CD14-positive monocyte (primary cell): ENCODE results near the gene BATF3. TPM values are rescaled to one million over a fixed set of nuclear protein-coding genes. Genes with fewer than 3 reads are reported as not detected.

Experiments used
- DNase-seq, 3 donors: peaks; one replicate each; pipeline ENCODE4 v3.0.0-alpha.2; 2011 to 2022
- H2AFZ ChIP-seq: 2 replicates; pipeline ENCODE4 v1.6.0; 2012; ENCODE audit warnings: mild to moderate bottlenecking, low read depth, low read length, inconsistent platforms; ENCODE audit not compliant: insufficient read depth, poor library complexity, severe bottlenecking
- H3K27ac ChIP-seq, 2 donors: 1 replicate in 1 of 2; 2 replicates in 1 of 2; pipeline ENCODE4 v1.5.1; 2012 to 2013; ENCODE audit warnings: low read length in 2 of 2, control low read depth in 1 of 2, inconsistent platforms in 1 of 2, low read depth in 1 of 2, mild to moderate bottlenecking in 1 of 2
- H3K27me3 ChIP-seq, 2 donors: one replicate each; pipeline versions ENCODE4 v1.6.0 to v1.6.1; 2011 to 2013; ENCODE audit warnings: low read length in 2 of 2; ENCODE audit not compliant: control insufficient read depth in 2 of 2, insufficient read depth in 2 of 2
- H3K36me3 ChIP-seq, 2 donors: replicated peaks in 1 of 2; 1 replicate in 1 of 2; 2 replicates in 1 of 2; pipeline versions ENCODE4 v1.5.1 to v1.6.1; 2012 to 2013; ENCODE audit warnings: low read length in 2 of 2, control low read depth in 1 of 2, inconsistent platforms in 1 of 2, mild to moderate bottlenecking in 1 of 2; ENCODE audit not compliant: insufficient read depth in 2 of 2, control insufficient read depth in 1 of 2
- H3K4me1 ChIP-seq, 2 donors: 1 replicate in 1 of 2; 2 replicates in 1 of 2; pipeline versions ENCODE4 v1.5.1 to v1.6.1; 2012 to 2013; ENCODE audit warnings: low read length in 2 of 2, control low read depth in 1 of 2, inconsistent platforms in 1 of 2, mild to moderate bottlenecking in 1 of 2, moderate library complexity in 1 of 2; ENCODE audit not compliant: insufficient read depth in 2 of 2, control insufficient read depth in 1 of 2
- H3K4me2 ChIP-seq: replicated peaks from 2 replicates; pipeline ENCODE3; 2012; ENCODE audit warnings: low read length, moderate library complexity, mild to moderate bottlenecking; ENCODE audit not compliant: poor library complexity, severe bottlenecking; ENCODE audit errors: extremely low read depth
- H3K4me3 ChIP-seq, 3 experiments: fragments of 200-600 bp in 1 of 3; sonication (generic) in 1 of 3; replicated peaks in 1 of 3; 1 replicate in 2 of 3; 2 replicates in 1 of 3; pipeline ENCODE4 v1.5.1; 2011 to 2013; ENCODE audit warnings: low read length in 3 of 3, mild to moderate bottlenecking in 3 of 3, control low read depth in 2 of 3, low read depth in 2 of 3, inconsistent platforms in 1 of 3, moderate library complexity in 1 of 3
- H3K79me2 ChIP-seq: 2 replicates; pipeline ENCODE4 v1.6.0; 2012; ENCODE audit warnings: mild to moderate bottlenecking, control low read depth, inconsistent platforms, low read length, moderate library complexity; ENCODE audit not compliant: insufficient read depth
- H3K9ac ChIP-seq: 2 replicates; pipeline ENCODE4 v1.6.0; 2017; ENCODE audit warnings: low read length, mild to moderate bottlenecking; ENCODE audit not compliant: insufficient read depth, poor library complexity, severe bottlenecking
- H3K9me3 ChIP-seq, 2 donors: replicated peaks in 1 of 2; 1 replicate in 1 of 2; 2 replicates in 1 of 2; pipeline versions ENCODE4 v1.5.1 to v1.6.1; 2012 to 2013; ENCODE audit warnings: low read length in 2 of 2, control low read depth in 1 of 2; ENCODE audit not compliant: control insufficient read depth in 1 of 2, insufficient read depth in 1 of 2
- H4K20me1 ChIP-seq: 2 replicates; pipeline ENCODE4 v1.6.0; 2012; ENCODE audit warnings: mild to moderate bottlenecking, low read length, control low read depth, moderate library complexity; ENCODE audit not compliant: insufficient read depth
- H3K27ac Mint-ChIP-seq, 7 donors: one replicate each; pipeline ENCODE4 v1.8.0; 2020; ENCODE audit warnings: mild to moderate bottlenecking in 7 of 7, mixed read lengths in 7 of 7, moderate library complexity in 6 of 7, inconsistent platforms in 2 of 7
- H3K27me3 Mint-ChIP-seq, 3 donors: one replicate each; pipeline ENCODE4 v1.8.0; 2021 to 2022; ENCODE audit warnings: low read depth in 3 of 3, mild to moderate bottlenecking in 3 of 3, mixed read lengths in 3 of 3, moderate library complexity in 3 of 3, inconsistent platforms in 1 of 3
- H3K36me3 Mint-ChIP-seq, 2 donors: one replicate each; pipeline ENCODE4 v1.8.0; 2020; ENCODE audit warnings: mixed read lengths in 2 of 2, inconsistent platforms in 1 of 2, mild to moderate bottlenecking in 1 of 2
- H3K4me1 Mint-ChIP-seq: one replicate; pipeline ENCODE4 v1.8.0; 2020; ENCODE audit warnings: mild to moderate bottlenecking, mixed read lengths
- H3K4me3 Mint-ChIP-seq, 2 donors: one replicate each; pipeline ENCODE4 v1.8.0; 2020; ENCODE audit warnings: mild to moderate bottlenecking in 2 of 2, mixed read lengths in 2 of 2, moderate library complexity in 1 of 2
- H3K9me3 Mint-ChIP-seq, 7 donors: one replicate each; pipeline ENCODE4 v1.8.0; 2020 to 2022; ENCODE audit warnings: mixed read lengths in 7 of 7, mild to moderate bottlenecking in 6 of 7, moderate library complexity in 6 of 7, inconsistent platforms in 2 of 7
- CTCF ChIP-seq: fragments of 200-600 bp; IDR thresholded peaks from one replicate; pipeline ENCODE4 v1.8.0; 2022; ENCODE audit warnings: antibody characterized with exemption, mild to moderate bottlenecking
- WGBS: methylation state at CpG from one replicate; pipeline ENCODE4 v1.1.5; 2013; ENCODE audit warnings: missing lambda C conversion rate; ENCODE audit not compliant: insufficient coverage; 5-methylcytosine and 5-hydroxymethylcytosine counted together
- intact Hi-C, 2 donors: fragments of 100-400 bp; cut with micrococcal nuclease; formaldehyde crosslinking; loops; one replicate each; pipeline versions ENCODE4 v1.15.0 to v1.15.1; 2023
- polyA plus RNA-seq, 3 donors: library from polyadenylated mRNA; depleted of rRNA in 1 of 3; unstranded in 2 of 3; stranded (reverse) in 1 of 3; fragments of 300-500 nt in 2 of 3; fragments of >200 nt in 1 of 3; fragmentation: Illumina TruSeq in 2 of 3; gene quantifications; 1 replicate in 2 of 3; 2 replicates in 1 of 3; pipeline ENCODE4 v1.2.3, GENCODE V29; 2012 to 2021

The BATF3 gene
- polyA plus RNA-seq, 3 donors, result 9.3 to 34.7 (median 15.1) TPM

- Histone ChIP-seq H3K9me3 (no peaks in the 10 kb centered on the region), H3K4me2 (no peak overlapping the region), H3K79me2 (no peaks in the 10 kb centered on the region), H3K27ac (no peak overlapping the region), H4K20me1 (peaks cover 6% of the 10 kb centered on the region), H3K4me1 (no peaks in the 10 kb centered on the region), H2AFZ (no peak overlapping the region), H3K4me3 (no peak overlapping the region), H3K9ac (no peak overlapping the region), H3K27me3 (no peaks in the 10 kb centered on the region), H3K36me3 (peaks cover 7 to 65% of the 10 kb centered on the region in 2 donors)
- intact Hi-C loops, result no loop called here
- H3K4me1 Mint-ChIP-seq, result no peaks in the 10 kb centered on the region
- DNase-seq, result no peak
- no peak for TF ChIP-seq CTCF
- H3K9me3 Mint-ChIP-seq, result peaks cover 0 to 8% (median 5%) of the 10 kb centered on the region in 7 donors
- peaks cover 37 to 46% of the 10 kb centered on the region in 2 donors for H3K36me3 Mint-ChIP-seq
- no peak overlapping the region for H3K4me3 Mint-ChIP-seq
- 100% methylated on average over 1 of the region's 1 CpG for WGBS
- no peak overlapping the region for H3K27ac Mint-ChIP-seq
- no peaks in the 10 kb centered on the region for H3K27me3 Mint-ChIP-seq
Measured at GRCh38 chr1:212738330-212738729, 38.7 kb upstream of the BATF3 start.

- peaks cover 41 to 54% of the 10 kb centered on the region in 2 donors for H3K36me3 Mint-ChIP-seq
- Histone ChIP-seq H4K20me1 (peaks cover 6% of the 10 kb centered on the region), H3K27ac (no peak overlapping the region), H3K79me2 (no peaks in the 10 kb centered on the region), H3K4me2 (no peak overlapping the region), H3K4me3 (no peak overlapping the region), H3K36me3 (peaks cover 10 to 72% of the 10 kb centered on the region in 2 donors), H3K4me1 (no peaks in the 10 kb centered on the region), H3K9ac (no peak overlapping the region), H3K9me3 (no peaks in the 10 kb centered on the region), H3K27me3 (no peaks in the 10 kb centered on the region), H2AFZ (no peak overlapping the region)
- DNase-seq, result no peak
- peaks cover 0 to 6% (median 5%) of the 10 kb centered on the region in 7 donors for H3K9me3 Mint-ChIP-seq
- no peaks in the 10 kb centered on the region for H3K4me1 Mint-ChIP-seq
- H3K27me3 Mint-ChIP-seq, result no peaks in the 10 kb centered on the region
- no peak overlapping the region for H3K27ac Mint-ChIP-seq
- TF ChIP-seq CTCF, result no peak
- intact Hi-C loops, result no loop called here
- H3K4me3 Mint-ChIP-seq, result no peak overlapping the region
Measured at GRCh38 chr1:212737559-212737958, 37.9 kb upstream of the BATF3 start.
